Fibroblast of villous mesenchyme (primary cell): ENCODE measurements around the gene CDC40. TPM values are rescaled to one million over a fixed set of nuclear protein-coding genes. Genes with fewer than 3 reads are reported as not detected.

Experiments used
- DNase-seq: peaks from one replicate; pipeline ENCODE4 v3.0.0-alpha.2; 2010; ENCODE audit warnings: low read depth
- H3K4me3 ChIP-seq: 2 replicates; pipeline ENCODE4 v1.5.1; 2011; ENCODE audit warnings: low read depth, mild to moderate bottlenecking, low read length
- total RNA-seq: library from RNA; depleted of rRNA; stranded (reverse); fragments of >200 nt; gene quantifications from 2 replicates; pipeline ENCODE4 v1.2.3, GENCODE V29; 2012
- TF ChIP-seq, protein P1 (sequence below): IDR thresholded peaks from 2 replicates; pipeline ENCODE4 v1.5.1; 2012; ENCODE audit warnings: low read depth, mild to moderate bottlenecking, low read length; ENCODE audit not compliant: insufficient read depth

The CDC40 gene
- total RNA-seq, 1 donor: 32.0 TPM

DNA sequence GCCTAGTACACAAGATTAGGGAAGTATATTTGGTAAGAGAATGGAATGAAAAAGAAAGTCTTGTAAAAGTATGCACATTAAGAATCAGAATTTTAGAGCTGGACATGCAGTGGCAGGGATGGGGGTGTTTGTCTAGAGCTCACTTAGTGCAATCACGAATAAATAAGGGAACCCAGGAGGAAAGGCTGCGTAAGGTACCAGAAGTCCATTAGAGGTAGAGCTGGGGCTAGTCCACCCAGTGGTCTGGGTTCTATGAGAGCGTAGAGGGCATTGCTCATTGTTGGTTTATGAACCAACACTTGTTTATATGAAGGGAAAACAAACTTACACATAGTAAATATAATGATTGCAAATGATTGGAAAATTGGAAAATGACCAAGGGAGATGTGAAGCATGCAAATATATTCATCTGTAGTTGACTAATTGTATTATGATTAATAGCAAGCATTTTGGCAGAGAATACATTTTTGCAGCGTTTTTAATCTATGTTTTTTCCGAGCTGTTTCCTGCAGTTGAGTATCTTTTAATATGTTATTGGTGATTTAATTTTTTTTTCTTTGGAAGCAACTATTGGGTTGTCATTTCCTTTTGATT, 3.2 kb downstream of the CDC40 start:
- no peak for DNase-seq
- TF ChIP-seq, protein P1, sequence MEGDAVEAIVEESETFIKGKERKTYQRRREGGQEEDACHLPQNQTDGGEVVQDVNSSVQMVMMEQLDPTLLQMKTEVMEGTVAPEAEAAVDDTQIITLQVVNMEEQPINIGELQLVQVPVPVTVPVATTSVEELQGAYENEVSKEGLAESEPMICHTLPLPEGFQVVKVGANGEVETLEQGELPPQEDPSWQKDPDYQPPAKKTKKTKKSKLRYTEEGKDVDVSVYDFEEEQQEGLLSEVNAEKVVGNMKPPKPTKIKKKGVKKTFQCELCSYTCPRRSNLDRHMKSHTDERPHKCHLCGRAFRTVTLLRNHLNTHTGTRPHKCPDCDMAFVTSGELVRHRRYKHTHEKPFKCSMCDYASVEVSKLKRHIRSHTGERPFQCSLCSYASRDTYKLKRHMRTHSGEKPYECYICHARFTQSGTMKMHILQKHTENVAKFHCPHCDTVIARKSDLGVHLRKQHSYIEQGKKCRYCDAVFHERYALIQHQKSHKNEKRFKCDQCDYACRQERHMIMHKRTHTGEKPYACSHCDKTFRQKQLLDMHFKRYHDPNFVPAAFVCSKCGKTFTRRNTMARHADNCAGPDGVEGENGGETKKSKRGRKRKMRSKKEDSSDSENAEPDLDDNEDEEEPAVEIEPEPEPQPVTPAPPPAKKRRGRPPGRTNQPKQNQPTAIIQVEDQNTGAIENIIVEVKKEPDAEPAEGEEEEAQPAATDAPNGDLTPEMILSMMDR: no peak
- no peak overlapping the region for H3K4me3 ChIP-seq

DNA sequence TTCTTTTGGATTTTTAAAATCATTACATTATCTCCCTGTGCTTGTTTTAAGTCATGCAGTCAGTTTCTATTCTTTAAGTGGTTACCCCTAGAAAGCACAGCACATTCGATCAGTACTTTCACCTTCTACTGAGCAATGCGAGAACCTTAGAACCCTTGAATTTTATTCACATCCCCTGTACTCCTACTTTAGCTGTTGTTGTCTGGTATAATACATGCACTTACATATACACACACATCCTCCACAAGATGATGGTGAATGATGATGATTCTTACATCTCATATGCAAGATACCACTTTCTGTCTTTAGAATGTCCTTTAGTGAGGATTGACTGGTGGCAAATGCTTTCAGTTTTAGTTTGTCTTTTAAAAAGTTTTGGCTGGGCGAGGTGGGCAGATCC, 5.7 kb downstream of the CDC40 start:
- H3K4me3 ChIP-seq: no peak overlapping the region
- no peak for DNase-seq
- TF ChIP-seq, protein P1: no peak

- no peak for DNase-seq
- H3K4me3 ChIP-seq: no peak overlapping the region
- TF ChIP-seq, protein P1: no peak
Measured at GRCh38 chr6:110188791-110189190, 8.6 kb downstream of the CDC40 start.

GRCh38 chr6:110190726-110191125, 10.5 kb downstream of the CDC40 start:
- DNase-seq: no peak
- H3K4me3 ChIP-seq: no peak overlapping the region
- TF ChIP-seq, protein P1: no peak

DNA sequence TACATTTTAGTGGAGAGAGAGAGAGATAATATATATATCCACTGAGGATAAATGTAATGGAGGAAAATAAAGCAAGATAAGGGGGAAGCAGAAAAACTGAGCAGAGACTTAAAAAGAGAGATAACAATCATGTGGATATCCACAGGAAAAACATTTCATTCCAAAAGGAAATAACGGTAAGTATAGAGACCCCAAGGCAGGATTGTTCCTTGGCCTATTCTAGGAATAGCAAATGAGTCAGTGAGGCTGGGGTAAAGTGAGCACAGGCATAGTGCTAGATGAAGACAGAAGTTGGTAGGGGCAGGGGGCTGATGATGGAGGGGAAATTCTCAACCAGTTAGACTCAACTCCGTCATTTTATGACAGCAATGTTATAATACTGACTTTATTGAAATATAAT, 11.2 kb downstream of the CDC40 start:
- no peak for DNase-seq
- H3K4me3 ChIP-seq: no peak overlapping the region
- TF ChIP-seq, protein P1: no peak

GRCh38 chr6:110195639-110196038, 15.4 kb downstream of the CDC40 start:
- no peak overlapping the region for H3K4me3 ChIP-seq
- TF ChIP-seq, protein P1: no peak
- no peak for DNase-seq

DNA sequence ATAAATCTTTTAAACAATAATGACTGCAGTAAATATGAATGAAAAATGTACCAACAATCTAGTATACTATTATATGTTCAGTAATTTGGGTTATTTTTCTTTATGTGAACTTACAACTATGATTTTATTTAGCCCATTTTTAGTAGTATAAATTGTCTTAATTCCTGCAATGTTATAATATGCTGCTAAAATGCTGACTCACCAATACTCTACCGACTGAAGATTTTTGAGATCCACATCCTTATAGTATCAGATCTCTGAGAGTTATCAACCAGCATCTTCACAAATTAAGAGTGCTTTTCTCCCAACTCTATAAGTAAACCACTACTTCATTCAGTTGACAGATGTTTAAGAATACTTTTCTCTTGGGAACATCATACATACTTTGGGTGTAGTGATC, 16.6 kb downstream of the CDC40 start:
- TF ChIP-seq, protein P1: no peak
- H3K4me3 ChIP-seq: no peak overlapping the region

More for the DNA sequence above, 16.6 kb downstream of the CDC40 start:
- no peak for DNase-seq
